GM21390 (cell line): ENCODE data around the gene JPH4.

ENCODE experiments used
- ATAC-seq: cut with Tn5 transposase; IDR thresholded peaks from one replicate; pipeline ENCODE4 v1.9.1; 2021; ENCODE audit not compliant: unreplicated experiment

Gene JPH4

DNA sequence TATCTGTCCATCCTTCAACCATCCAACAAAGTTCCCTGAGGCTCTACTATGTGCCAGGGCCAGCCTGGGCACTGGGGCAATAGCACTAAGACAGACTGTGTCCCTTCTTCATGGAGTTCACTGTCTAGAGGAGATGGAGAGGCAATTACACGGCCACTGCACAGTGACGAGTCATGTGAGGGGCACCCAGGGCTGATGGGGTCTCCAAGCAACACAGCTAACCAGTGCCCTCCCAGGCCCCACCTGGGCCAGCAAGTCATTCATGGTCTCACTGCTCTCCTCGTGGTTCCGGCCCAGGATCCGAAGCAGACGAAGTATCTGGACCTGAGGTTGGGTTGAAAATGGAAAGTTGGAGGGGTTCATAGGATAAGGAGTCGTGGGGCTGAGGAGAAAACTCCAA, 13.7 kb downstream of the JPH4 start:
- ATAC-seq, result no peak

DNA sequence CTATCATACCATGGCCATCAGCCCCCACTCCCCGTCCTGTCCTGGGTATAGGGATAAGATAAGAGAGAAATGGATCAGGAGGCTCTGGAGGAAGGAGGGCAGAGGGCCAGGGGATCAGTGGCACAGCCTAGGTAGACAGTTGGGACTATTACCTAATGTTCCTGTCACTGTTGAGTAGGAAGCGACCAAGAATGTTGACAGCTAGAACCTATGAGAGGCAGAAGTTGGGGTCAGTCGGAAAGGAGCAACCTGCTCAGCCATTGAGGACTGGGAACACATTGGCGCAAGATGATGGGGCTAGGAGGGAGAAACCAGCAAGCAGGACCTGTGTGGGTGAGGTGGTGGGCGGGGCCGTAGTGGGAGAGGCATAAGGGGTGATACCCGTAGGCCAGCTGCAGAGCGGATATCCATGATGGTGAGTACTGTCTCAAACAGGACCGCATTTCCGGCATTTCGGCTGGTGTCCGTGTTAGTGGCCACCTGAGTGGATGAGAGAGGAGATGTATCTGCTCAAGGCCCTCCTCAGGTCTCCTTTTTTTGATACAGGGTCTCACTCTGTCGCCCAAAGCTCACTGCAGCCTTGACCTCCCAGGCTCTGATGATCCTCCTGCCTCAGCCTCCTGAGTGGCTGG, 14.3 kb downstream of the JPH4 start:
- ATAC-seq, result no peak

DNA sequence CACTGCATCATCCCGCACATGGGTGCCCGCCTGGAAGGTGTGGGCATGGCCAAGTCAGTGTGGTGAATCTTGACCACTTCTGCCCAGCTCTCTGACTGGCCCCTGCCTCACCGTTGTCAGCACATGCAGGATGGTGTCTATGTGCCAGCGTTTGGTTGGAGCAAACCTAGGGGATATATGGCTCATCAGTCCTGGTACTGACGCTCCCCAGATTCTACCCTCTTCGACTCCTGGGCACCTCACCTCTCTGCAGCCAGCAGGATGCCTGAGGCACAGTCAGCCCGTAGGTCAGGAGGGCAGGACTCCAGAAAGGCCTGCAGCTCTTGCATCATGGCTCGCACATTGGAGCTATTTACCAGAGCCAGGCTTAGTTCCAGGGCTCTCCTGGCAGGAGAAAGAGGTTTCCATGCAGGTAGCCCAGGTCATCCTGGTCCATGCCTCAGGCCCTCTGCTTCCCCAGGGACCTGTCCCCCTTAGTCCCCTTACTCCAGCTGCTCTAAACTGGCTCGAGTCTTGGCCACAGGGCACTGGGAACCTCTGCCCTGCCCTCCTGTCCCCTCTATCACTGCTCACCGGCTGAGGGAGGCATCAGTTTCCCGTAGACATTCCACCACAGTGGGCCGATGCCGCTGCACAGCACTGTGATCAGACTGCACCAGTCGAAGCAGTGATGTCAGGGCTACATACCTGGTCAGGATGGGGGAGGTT, 15.0 kb downstream of the JPH4 start:
- ATAC-seq, result no peak

DNA sequence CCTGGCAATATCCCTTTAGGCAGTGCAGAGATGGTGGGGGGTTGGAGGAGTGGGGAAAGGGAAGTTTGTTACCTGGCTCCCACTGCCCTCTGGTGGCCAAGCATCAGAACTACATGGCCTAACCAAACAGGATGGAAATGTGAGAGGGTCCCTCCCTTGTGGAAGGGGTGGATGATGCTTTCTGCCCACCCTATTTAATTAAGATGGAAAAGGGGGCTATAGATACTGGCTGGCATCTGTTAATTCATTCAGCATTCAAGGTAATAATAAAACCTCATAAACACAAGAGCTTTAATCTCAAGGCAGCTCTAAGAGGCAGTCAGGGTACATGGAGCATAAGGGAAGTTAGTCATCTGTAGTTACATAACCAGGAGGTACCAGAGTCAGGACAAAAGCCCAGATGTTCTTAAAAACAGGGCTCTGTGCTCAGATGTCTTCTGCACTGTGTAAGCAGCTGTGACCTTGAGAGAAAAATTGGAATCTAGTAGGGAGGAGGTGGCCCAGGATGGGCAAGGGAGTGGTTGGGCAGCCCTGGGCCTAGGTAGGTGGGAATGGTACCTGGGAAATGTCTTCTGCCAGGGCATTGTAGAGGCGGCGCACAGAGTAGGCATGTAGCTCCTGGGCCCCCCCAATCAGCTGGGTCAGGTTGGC, 15.6 kb downstream of the JPH4 start:
- ATAC-seq, result no peak

DNA sequence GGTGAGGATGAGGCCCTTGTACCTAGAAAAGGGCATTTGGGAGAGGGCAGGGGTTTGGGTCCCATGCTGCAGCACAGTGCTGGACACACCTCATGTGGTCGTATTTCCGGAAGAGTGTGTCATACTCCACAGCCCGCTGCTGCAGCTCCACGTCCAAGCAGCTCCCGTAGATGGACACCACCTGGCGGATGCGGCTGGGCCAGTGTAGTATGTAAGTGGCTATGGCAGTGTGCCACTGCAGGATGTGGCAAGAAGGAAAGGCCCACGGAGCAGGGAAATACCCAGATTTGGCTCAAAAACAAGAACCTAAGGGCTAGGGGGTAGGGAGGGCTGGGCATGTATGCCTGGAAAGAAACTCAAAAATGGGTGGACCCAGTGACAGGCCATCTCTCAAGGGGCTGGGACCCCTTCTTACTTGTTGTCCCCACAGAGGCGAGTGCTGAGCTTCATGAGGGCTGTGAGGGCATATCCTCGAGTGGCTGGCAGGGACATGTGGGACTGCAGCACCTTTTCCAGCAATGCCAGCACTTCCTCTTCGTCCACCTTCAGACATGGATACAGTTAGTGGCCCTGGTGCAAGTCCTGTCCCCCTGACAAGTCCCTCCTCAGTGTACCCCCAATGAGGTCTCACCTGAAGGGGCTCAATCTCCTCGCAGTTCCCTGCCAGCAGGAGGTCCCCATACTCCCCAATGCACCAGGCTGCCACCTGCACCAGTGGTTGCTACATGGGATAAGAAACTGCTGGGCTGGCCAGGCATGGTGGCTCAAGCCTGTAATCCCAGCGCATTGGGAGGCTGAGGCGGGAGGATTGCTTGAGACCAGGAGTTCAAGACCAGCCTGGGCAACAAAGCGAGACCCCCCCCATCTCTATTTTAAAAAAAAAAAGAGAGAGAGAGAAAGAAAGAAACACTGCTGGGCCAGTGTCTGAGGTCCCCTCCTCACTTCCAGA, 16.4 kb downstream of the JPH4 start:
- no peak for ATAC-seq

DNA sequence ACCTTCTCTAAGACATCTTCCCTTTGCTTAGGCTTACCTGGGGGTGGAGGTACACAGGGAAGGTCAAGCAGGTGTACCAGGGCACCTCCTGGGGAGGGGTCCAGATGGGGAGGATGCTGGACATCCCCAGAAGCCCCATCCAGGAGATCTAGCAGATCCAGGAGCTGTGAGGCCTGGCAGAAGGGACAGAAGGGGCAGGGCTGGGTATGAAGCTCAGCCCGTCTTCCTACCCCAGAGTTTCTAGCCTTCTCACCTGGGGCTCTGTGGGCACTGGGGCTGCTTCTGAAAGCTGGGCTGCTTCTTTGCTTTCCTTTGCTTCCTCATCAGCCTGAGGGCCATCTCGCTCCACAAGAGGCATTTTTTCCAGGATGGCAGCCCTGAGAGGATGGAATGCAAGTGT, 17.3 kb downstream of the JPH4 start:
- ATAC-seq, result no peak

DNA sequence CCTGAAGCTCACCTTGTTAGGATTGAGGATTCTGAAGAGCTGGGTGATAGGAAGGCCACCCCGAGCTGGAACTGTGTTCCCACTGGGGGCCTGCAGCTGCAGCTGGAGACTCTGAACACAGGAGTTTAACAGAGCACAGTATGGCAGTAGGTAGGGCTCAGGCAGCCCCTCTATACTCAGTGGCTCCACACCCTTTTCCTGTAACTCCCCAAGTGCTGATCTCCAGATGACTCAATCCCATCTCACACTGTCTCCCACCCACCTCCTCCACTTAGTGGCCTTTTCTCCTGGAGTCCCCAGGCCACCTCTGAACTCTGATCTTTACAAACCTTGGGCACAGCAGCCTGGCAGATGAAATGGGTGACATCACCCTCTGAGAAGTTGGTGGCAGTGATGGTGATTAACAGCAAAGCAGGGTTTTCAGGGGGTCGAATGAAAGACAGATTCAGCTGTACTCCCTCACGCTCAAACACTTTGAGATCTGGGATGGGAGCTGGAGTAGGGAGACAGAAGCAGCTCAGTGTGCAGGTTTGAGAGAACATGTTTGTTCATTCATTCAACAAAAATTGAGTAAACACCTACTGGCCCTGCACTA, 18.6 kb downstream of the JPH4 start:
- ATAC-seq, result no peak

DNA sequence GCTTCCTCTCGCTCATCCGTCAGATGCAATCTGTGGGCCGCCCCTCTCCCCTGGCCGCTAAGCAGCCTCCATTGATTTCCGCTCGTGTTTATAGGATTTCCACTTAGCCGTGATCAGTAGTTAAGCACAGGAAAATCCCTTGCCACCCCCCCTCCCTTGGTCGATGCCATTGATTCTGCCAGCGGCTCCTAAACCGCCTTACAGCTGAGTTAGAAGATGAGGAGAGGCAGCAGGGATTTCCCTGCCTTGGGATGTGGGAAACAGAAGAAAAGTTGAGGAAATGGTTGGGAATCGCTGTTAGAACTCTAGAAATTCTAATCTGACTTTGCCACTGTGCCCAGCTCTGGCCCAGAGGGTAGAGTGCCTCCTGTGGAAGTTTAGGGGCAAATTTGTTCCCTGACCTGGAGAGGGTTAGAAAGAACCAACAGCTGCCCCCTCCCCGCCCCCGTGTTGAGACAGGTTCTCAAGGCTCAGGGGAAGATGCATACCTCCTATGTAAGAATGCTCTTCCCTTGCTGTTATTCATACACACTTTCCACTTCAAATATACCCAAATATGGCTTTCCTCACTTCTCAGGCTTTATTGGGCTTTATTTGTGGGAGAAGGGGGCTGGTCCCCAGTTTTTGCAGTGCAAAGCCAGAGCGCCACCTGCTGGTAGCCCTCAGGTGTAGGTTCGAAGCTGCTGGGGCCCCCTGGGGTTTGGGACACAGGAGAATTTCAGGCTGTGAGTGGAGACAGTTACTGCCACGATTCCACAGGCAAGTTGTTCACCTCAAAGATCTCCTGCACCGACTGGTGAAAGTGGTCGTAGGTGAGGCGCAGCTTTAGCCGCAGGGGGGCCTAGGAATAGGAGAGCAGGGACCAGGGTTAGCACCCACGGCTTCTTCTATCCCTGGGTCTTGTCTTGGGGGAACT, 19.3 kb downstream of the JPH4 start:
- ATAC-seq, result no peak

DNA sequence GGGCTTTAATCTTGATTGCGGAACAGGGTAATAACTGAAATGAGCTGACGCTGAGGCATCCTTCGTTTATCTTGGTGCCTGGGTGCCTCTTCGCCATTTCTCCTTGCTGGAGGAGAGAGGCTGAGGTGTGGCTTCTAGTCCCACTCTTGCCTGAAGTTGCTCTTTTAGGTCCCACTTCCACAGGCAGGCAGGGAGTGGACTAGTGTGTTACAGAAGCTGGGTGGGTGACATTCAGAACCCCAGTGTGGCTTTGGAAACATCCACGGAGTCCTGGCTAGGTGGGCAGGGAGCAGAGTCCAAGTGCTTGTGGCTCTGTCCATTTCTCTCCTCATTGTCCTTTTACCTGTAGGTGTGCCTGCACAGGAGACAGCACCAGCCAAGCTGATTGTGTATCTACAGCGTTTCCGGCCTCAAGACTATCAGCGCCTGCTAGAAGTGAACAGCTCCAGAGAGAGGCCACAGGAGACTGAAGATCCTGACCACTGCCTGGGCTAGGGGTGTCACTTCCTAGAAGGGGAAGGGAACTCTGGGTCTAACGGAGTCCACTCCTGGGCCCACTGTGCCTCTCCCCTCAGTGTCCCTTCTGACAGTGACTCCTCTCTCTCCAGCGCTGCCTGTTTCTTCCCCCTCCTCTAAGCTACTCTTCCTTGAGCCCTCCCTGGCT, 20.1 kb downstream of the JPH4 start:
- ATAC-seq, result no peak

GRCh38 chr14:23557946-23558345, 20.6 kb downstream of the JPH4 start:
- no peak for ATAC-seq

DNA sequence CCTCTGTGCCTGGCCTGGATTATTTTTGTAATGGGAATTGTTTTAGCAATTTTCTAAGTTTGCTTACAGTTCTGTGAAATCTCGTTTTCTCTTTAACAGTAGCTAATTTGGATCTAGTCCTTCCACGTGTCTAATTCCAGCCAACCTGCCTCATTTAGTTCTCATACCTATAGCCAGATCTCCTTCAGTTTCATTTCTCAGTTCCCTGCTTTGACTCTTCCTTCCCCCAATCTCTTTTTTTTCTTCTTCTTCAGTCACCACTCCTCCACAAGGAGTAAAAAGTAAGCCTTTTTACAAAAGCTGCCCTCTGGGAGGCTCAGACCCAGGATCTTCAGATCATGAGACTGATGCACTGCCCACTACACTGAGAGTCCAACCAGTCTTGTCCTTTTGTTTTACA, 21.1 kb downstream of the JPH4 start:
- ATAC-seq, result no peak

DNA sequence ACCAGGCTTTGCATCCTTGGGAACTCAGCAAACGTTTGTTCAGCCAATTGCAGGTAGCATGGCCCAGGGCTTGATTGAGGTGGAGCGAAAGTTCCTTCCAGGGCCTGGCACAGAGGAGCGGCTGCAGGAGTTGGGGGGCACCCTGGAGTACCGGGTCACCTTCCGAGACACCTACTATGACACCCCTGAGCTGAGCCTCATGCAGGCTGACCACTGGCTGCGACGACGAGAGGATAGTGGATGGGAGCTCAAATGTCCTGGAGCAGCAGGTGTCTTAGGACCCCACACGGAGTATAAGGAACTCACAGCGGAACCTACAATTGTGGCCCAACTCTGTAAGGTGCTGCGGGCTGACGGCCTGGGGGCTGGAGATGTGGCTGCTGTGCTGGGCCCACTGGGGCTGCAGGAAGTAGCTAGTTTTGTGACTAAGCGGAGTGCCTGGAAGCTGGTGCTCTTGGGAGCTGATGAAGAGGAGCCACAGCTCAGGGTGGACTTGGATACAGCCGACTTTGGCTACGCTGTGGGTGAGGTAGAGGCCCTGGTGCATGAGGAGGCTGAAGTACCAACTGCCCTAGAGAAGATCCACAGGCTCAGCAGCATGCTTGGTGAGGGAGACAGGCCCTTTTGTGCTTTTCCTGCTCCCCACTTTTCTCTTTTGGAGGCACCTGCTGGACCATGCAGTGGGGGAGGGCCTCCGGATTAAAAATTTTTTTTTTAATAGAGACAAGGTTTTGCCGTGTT, 21.7 kb downstream of the JPH4 start:
- no peak for ATAC-seq

GRCh38 chr14:23555882-23556699, 22.5 kb downstream of the JPH4 start, which contains the start of gene THTPA:
Gene THTPA (plus strand): TSS chr14:23556271. CDS start chr14:23556758, 487 bp downstream.
- peak; percentile 84 for ATAC-seq

GRCh38 chr14:23555533-23555881, 23.1 kb downstream of the JPH4 start:
- ATAC-seq, result no peak

DNA sequence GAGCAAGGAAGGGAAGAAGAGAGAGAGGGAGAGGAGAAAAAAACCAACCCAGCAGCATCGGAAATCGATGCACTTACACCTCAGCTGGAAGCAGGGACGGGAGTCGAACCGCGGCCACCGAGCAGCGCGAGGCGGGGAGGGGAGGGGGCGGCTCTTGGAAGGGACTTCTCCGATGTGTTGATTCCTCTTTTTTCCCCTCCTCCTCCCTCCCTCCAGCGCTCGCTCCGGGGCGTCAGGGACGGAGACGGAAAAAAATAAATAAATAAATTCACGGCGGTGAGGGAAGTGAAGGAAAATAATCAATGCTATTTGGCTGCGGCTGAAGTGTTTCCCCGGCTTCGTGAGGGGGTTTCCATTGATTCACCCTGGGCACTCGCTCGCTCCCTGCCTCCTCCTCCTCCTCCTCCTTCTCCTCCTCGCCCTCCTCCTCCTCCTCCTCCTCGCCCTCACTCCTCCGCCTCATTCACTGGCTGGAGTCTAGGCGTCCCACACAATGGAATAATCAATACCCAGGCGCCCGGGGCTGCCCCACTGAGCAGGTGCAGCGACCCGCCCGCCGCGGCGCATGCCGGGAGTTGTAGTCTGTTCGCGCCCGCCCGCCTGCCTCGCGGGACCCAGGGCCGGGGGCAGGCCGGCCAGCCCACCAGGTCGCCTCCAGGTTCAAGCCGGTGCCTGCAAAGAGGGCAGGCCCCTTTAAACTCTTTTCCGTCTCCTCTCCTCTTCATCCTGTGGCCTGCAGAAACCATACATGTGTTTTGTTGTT, 27.1 kb downstream of the JPH4 start, which contains the start of gene ZFHX2:
TSS of gene ZFHX2 (minus strand) at position 500 of the 763 bp plus-strand sequence. CDS start 16,440 bp downstream, outside the sequence.
- peak; percentile 51 for ATAC-seq

GRCh38 chr14:23550812-23551265, 27.8 kb downstream of the JPH4 start:
- ATAC-seq, result no peak
